HG03039 (cell line): Measurements from ENCODE around the gene TTC34.
"Not testable (repeated sequence)": the region's sequence is repeated elsewhere in the genome, so short reads cannot be mapped to it uniquely, and the experiment has no call there.

Experiments used
- ATAC-seq: cut with Tn5 transposase; IDR thresholded peaks from one replicate; pipeline ENCODE4 v1.9.1; 2021; ENCODE audit warnings: mild to moderate bottlenecking, moderate library complexity; ENCODE audit not compliant: unreplicated experiment

Gene TTC34

GRCh38 chr1:2685671-2686070 is 115.8 kb downstream of the TTC34 start:
- ATAC-seq: not testable (repeated sequence)

DNA sequence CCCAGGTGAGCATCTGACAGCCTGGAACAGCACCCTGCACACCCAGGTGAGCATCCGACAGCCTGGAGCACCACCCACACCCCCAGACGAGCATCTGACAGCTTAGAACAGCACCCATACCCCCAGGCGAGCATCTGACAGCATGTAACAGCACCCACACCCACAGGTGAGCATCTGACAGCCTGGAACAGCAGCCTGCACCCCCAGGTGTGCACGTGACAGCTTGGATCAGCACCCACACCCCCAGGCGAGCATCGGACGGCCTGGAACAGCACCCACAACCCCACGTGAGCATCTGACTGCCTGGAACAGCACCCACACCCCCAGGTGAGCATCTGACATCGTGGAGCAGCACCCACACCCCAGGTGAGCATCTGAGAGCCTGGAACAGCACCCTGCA is 116.6 kb downstream of the TTC34 start:
- ATAC-seq: not testable (repeated sequence)

DNA sequence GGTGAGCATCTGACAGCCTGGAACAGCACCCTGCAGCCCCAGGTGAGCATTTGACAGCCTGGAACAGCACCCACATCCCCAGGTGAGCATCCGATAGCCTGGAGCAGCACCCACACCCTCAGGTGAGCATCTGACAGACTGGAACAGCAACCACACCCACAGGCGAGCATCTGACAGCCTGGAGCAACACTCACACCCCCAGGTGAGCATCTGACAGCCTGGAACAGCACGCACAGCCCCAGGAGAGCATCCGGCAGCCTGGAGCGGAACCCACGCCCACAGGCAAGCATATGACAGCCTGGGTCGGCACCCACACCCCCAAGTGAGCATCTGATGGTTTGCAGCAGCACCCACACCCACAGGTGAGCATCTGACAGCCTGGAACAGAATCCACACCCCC is 117.5 kb downstream of the TTC34 start:
- not testable (repeated sequence) for ATAC-seq

- ATAC-seq: not testable (repeated sequence)
Observed at GRCh38 chr1:2683321-2683741, 118.2 kb downstream of the TTC34 start.

DNA sequence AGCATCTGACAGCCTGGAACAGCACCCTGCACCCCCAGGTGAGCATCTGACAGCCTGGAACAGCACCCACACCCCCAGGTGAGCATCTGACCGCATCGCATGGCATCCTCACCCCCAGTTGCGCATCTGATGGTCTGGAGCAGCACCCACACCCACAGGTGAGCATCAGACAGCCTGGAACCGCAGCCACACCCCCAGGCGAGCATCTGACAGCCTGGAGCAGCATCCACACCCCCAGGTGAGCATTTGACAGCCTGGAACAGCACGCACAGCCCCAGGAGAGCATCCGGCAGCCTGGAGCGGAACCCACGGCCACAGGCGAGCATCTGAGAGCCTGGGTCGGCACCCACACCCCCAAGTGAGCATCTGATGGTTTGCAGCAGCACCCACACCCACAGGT is 118.6 kb downstream of the TTC34 start:
- not testable (repeated sequence) for ATAC-seq

DNA sequence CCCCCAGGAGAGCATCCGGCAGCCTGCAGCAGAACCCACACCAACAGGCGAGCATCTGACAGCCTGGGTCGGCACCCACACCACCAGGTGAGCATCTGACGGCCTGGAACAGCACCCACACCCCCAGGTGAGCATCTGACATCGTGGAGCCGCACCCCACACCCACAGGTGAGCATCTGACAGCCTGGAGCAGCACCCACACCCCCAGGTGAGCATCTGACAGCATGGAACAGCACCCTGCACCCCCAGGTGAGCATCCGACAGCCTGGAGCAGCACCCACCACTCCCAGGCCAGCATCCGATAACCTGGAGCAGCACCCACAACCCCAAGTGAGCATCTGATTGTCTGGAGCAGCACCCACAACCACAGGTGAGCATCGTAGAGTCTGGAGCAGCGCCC is 124.8 kb downstream of the TTC34 start:
- not testable (repeated sequence) for ATAC-seq

DNA sequence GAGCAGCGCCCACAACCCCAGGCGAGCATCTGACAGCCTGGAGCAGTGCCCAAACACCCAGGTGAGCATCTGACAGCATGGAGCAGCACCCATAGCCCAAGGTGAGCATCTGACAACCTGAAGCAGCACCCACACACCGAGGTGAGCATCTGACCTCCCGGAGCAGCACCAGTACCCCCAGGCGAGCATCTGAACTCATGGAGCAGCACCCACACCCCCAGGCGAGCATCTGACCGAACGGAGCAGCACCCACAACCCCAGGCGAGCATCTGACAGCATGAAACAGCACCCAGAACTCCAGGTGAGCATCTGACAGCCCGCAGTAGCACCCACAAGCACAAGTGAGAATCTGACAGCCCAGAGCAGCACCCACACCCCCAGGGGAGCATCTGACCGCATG is 129.8 kb downstream of the TTC34 start:
- not testable (repeated sequence) for ATAC-seq

- ATAC-seq: not testable (repeated sequence)
Observed at GRCh38 chr1:2659806-2660205, 141.7 kb downstream of the TTC34 start.

GRCh38 chr1:2657909-2658308 is 143.6 kb downstream of the TTC34 start:
- ATAC-seq: not testable (repeated sequence)

GRCh38 chr1:2657124-2657523 is 144.4 kb downstream of the TTC34 start:
- not testable (repeated sequence) for ATAC-seq

DNA sequence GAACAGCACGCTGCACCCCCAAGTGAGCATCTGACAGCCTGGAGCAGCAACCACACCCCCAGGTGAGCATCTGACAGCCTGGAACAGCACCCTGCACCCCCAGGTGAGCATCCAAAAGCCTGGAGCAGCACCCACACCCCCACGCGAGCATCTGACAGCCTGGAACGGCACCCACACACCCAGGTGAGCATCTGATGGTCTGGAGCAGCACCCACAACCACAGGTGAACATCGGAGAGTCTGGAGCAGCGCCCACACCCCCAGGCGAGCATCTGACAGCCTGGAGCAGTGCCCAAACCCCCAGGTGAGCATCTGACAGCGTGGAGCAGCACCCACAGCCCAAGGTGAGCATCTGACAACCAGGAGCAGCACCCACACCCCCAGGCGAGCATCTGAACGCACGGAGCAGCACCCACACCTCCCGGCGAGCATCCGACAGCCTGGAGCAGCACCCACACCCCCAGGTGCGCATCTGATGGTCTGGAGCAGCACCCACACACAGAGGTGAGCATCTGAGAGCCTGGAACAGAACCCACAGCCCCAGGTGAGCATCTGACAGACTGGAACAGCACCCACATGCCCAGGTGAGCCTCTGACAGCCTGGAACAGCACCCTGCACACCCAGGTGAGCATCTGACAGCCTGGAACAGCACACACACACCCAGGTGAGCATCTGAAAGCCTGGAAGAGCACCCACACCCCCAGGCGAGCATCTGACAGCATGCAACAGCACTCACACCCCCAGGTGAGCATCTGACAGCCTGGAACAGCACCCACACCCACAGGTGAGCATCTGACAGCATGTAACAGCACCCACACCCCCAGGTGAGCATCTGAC is 145.7 kb downstream of the TTC34 start:
- not testable (repeated sequence) for ATAC-seq

- not testable (repeated sequence) for ATAC-seq
Observed at GRCh38 chr1:2654443-2654948, 147.0 kb downstream of the TTC34 start.

DNA sequence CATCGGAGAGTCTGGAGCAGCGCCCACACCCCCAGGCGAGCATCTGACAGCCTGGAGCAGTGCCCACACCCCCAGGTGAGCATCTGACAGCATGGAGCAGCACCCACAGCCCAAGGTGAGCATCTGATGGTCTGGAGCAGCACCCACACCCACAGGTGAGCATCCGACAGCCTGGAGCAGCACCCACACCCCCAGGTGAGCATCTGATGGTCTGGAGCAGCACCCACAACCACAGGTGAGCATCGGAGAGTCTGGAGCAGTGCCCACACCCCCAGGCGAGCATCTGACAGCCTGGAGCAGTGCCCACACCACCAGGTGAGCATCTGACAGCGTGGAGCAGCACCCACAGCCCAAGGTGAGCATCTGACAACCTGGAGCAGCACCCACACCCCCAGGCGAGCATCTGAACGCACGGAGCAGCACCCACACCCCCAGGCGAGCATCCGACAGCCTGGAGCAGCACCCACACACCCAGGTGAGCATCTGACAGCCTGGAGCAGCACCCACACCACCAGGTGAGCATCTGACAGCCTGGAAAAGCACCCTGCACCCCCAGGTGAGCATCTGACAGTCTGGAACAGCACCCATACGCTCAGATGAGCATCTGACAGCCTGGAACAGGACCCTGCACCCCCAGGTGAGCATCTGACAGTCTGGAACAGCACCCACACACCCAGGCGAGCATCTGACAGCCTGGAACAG is 147.6 kb downstream of the TTC34 start:
- not testable (repeated sequence) for ATAC-seq

- ATAC-seq: not testable (repeated sequence)
Observed at GRCh38 chr1:2652926-2653571, 148.4 kb downstream of the TTC34 start.

DNA sequence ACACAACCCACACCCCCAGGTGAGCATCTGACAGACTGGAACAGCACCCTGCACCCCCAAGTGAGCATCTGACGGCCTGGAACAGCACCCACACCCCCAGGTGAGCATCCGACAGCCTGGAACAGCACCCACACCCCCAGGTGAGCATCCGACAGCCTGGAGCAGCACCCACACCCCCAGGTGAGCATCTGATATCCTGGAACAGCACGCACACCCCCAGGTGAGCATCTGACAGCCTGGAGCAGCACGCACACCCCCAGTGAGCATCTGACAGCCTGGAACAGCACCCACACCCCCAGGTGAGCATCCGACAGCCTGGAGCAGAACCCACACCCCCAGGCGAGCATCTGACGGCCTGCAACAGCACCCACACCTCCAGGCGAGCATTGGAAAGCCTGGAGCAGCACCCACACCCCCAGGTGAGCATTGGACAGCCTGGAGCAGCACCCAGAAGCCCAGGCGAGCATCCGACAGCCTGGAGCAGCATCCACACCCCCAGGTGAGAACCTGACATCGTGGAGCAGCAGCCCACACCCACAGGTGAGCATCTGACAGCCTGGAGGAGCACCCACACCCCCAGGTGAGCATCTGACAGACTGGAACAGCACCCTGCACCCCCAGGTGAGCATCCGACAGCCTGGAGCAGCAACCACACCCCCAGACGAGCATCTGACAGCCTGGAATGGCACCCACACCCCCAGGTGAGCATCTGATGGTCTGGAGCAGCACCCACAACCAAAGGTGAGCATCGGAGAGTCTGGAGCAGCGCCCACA is 149.2 kb downstream of the TTC34 start:
- ATAC-seq: not testable (repeated sequence)

- no peak for ATAC-seq
Observed at GRCh38 chr1:2650967-2651645, 150.4 kb downstream of the TTC34 start.

- no peak for ATAC-seq
Observed at GRCh38 chr1:2646837-2647236, 154.7 kb downstream of the TTC34 start.

DNA sequence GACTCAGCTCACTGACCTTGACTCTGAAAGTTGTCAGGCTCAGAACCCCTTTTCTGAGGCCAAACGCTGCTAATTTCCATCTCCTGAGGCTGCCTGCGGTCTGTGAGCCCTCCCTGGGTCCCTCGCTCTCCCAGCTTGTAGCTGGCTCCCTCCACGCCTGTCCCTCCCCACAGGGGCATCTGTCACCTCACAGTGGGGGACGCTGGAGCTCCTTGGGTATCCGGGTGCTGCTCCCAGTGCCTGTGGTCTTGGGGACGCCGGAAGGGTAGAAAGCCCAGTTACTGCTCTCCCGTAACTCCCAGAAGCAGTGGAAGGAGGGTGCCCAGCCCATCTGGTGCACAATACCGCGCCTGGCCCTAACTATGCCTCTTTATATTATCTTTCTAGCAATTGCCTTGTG is 155.7 kb downstream of the TTC34 start:
- ATAC-seq: no peak

DNA sequence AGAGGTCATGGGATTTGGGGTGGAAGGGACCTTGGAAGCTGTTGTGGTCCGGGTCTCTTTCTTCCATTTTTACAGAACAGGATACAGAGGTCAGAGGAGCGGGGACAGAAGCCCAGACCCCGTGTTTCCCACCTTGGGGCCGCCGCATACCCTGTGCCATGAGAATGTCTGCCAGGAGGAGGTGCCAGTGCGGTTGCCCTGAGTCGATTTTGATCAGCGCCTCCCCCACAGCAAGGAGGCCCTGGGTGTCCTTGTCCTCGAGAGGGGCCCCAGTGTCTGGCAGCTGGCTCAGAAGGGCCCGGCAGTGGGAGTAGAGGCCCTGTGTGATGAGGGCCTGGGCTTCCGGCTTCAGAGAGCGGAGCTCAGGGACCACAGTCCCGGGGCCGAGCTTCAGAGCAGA is 156.3 kb downstream of the TTC34 start:
- ATAC-seq: no peak

DNA sequence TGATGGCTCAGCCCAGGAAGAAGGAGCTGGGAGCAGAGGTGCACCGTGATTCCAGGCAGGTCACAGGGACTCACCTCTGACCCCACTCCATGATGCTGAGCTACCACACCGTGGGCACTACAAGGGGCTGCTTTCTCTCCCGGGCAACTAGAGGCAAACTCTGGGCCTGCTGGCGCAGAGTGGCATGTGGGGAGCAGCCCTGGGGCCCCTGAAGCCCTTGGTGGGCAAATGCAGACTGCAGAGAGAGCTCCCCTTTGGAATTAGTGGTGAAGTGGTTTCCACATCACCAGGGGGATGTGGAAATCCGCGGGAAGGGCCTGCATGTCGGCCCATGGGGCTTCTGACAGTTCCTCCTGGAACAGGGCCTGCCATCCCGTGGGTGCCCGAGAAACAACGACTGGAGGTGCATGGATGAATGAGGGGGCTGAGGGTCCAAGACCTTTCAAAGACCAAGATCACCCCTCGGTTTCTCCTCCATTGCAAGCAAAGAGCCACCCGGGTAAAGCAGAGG is 156.8 kb downstream of the TTC34 start:
- ATAC-seq: no peak
